ENCODE data around the gene NCOA1. TPM values are rescaled to one million over a fixed set of nuclear protein-coding genes. Genes with fewer than 3 reads are reported as not detected.

The NCOA1 gene
- polyA plus RNA-seq, 1 donor from 2014 or later = 23.0 TPM

DNA sequence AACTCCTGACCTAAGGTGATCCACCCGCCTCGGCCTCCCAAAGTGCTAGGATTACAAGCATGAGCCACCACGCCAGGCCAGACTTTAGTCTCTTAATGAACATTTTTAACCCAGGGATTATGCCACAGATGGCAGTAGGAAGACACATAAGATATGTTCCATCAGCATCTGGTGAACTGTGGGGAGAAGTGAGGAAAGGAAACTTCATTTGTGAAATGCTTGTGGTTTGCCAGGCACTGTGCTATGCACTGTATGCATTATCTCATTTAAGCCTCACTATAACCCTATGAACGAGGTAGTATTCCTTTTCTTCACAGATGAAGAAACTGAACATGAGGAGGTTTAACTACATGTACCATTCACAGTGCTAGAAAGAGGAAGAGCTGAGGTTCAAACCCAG, 272.8 kb downstream of the NCOA1 start:
- Histone ChIP-seq H3K27me3 (ENCODE audit: insufficient read depth, low read depth, low read length) (no peaks in the 10 kb centered on the region), H3K4me2 (ENCODE audit: low read length) (no peak overlapping the region), H3K9me2 (ENCODE audit: insufficient read depth, low read length) (no peaks in the 10 kb centered on the region), H3K36me3 (ENCODE audit: insufficient read depth, low read length) (no peaks in the 10 kb centered on the region), H3K27ac (ENCODE audit: low read length) (no peak overlapping the region), H2AFZ (ENCODE audit: low read depth, low read length) (no peak overlapping the region), H3K4me3 (ENCODE audit: low read length) (no peak overlapping the region), H4K20me1 (ENCODE audit: insufficient read depth) (no peaks in the 10 kb centered on the region), H3F3A (ENCODE audit: insufficient read depth, low read length, poor library complexity, severe bottlenecking) (no peaks in the 10 kb centered on the region), H3K9me3 (ENCODE audit: low read length) (no peaks in the 10 kb centered on the region), H3K79me2 (replicated peaks; ENCODE audit: insufficient read depth, low read length) (no peaks in the 10 kb centered on the region), H3K9ac (ENCODE audit: low read length) (no peak overlapping the region)
- TF ChIP-seq EP300 (conservative IDR thresholded peaks at IDR 0.05; ENCODE audit: poor library complexity, severe bottlenecking) (no peak), RAD21 (conservative IDR thresholded peaks at IDR 0.05) (no peak), TAF1 (IDR thresholded peaks at IDR 0.05; ENCODE audit: low read depth) (no peak), SMC3 (conservative IDR thresholded peaks at IDR 0.05; ENCODE audit: poor library complexity) (no peak), POLR2AphosphoS5 (IDR thresholded peaks at IDR 0.05) (no peak), MXI1 (conservative IDR thresholded peaks at IDR 0.05; ENCODE audit: poor library complexity, severe bottlenecking) (no peak), EZH2 (IDR thresholded peaks at IDR 0.05; ENCODE audit: borderline replicate concordance, insufficient read depth, low read length, poor library complexity, severe bottlenecking) (no peak)
- TF ChIP-seq, protein P1, sequence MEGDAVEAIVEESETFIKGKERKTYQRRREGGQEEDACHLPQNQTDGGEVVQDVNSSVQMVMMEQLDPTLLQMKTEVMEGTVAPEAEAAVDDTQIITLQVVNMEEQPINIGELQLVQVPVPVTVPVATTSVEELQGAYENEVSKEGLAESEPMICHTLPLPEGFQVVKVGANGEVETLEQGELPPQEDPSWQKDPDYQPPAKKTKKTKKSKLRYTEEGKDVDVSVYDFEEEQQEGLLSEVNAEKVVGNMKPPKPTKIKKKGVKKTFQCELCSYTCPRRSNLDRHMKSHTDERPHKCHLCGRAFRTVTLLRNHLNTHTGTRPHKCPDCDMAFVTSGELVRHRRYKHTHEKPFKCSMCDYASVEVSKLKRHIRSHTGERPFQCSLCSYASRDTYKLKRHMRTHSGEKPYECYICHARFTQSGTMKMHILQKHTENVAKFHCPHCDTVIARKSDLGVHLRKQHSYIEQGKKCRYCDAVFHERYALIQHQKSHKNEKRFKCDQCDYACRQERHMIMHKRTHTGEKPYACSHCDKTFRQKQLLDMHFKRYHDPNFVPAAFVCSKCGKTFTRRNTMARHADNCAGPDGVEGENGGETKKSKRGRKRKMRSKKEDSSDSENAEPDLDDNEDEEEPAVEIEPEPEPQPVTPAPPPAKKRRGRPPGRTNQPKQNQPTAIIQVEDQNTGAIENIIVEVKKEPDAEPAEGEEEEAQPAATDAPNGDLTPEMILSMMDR (IDR thresholded peaks at IDR 0.05; ENCODE audit: poor library complexity, severe bottlenecking) = no peak
- TF ChIP-seq, protein P2, sequence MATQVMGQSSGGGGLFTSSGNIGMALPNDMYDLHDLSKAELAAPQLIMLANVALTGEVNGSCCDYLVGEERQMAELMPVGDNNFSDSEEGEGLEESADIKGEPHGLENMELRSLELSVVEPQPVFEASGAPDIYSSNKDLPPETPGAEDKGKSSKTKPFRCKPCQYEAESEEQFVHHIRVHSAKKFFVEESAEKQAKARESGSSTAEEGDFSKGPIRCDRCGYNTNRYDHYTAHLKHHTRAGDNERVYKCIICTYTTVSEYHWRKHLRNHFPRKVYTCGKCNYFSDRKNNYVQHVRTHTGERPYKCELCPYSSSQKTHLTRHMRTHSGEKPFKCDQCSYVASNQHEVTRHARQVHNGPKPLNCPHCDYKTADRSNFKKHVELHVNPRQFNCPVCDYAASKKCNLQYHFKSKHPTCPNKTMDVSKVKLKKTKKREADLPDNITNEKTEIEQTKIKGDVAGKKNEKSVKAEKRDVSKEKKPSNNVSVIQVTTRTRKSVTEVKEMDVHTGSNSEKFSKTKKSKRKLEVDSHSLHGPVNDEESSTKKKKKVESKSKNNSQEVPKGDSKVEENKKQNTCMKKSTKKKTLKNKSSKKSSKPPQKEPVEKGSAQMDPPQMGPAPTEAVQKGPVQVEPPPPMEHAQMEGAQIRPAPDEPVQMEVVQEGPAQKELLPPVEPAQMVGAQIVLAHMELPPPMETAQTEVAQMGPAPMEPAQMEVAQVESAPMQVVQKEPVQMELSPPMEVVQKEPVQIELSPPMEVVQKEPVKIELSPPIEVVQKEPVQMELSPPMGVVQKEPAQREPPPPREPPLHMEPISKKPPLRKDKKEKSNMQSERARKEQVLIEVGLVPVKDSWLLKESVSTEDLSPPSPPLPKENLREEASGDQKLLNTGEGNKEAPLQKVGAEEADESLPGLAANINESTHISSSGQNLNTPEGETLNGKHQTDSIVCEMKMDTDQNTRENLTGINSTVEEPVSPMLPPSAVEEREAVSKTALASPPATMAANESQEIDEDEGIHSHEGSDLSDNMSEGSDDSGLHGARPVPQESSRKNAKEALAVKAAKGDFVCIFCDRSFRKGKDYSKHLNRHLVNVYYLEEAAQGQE (IDR thresholded peaks at IDR 0.05; ENCODE audit: borderline replicate concordance) = no peak

DNA sequence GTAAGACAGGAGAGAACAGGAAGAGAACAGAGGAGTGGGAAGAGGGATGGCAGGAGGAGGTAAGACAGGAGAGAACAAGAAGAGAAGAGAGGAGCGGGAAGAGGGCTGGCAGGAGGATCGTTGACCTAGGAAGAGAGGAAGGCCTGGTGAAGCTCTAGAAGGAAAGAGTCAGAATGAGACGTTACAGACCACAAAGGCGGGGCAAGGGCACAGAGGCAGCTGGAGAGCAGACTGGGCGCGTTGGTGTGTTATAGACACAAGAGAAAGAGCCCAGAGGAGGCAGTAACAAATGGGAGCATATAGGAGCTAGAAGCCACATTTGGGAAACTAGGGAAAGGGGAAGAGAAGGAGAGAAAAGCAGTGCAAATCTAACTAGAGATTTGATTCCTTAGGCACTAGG, 275.6 kb downstream of the NCOA1 start:
- Histone ChIP-seq H3K4me3 (ENCODE audit: low read length) (no peak overlapping the region), H4K20me1 (ENCODE audit: insufficient read depth) (no peaks in the 10 kb centered on the region), H3K9ac (ENCODE audit: low read length) (no peak overlapping the region), H2AFZ (ENCODE audit: low read depth, low read length) (no peak overlapping the region), H3K4me2 (ENCODE audit: low read length) (no peak overlapping the region), H3K9me2 (ENCODE audit: insufficient read depth, low read length) (no peaks in the 10 kb centered on the region), H3K36me3 (ENCODE audit: insufficient read depth, low read length) (no peaks in the 10 kb centered on the region), H3K27me3 (ENCODE audit: insufficient read depth, low read depth, low read length) (no peaks in the 10 kb centered on the region), H3K79me2 (replicated peaks; ENCODE audit: insufficient read depth, low read length) (no peaks in the 10 kb centered on the region), H3F3A (ENCODE audit: insufficient read depth, low read length, poor library complexity, severe bottlenecking) (no peaks in the 10 kb centered on the region), H3K9me3 (ENCODE audit: low read length) (no peaks in the 10 kb centered on the region), H3K27ac (ENCODE audit: low read length) (no peak overlapping the region)
- TF ChIP-seq, protein P1 (IDR thresholded peaks at IDR 0.05; ENCODE audit: poor library complexity, severe bottlenecking) = no peak
- TF ChIP-seq POLR2AphosphoS5 (IDR thresholded peaks at IDR 0.05) = no peak
- TF ChIP-seq RAD21 (conservative IDR thresholded peaks at IDR 0.05) = no peak
- TF ChIP-seq EZH2 (IDR thresholded peaks at IDR 0.05; ENCODE audit: borderline replicate concordance, insufficient read depth, low read length, poor library complexity, severe bottlenecking) = no peak
- no peak for TF ChIP-seq MXI1 (conservative IDR thresholded peaks at IDR 0.05; ENCODE audit: poor library complexity, severe bottlenecking)
- TF ChIP-seq EP300 (conservative IDR thresholded peaks at IDR 0.05; ENCODE audit: poor library complexity, severe bottlenecking) = no peak
- TF ChIP-seq TAF1 (IDR thresholded peaks at IDR 0.05; ENCODE audit: low read depth) = no peak
- TF ChIP-seq, protein P2 (IDR thresholded peaks at IDR 0.05; ENCODE audit: borderline replicate concordance) = no peak
- no peak for TF ChIP-seq SMC3 (conservative IDR thresholded peaks at IDR 0.05; ENCODE audit: poor library complexity)
